Activated CD4-positive, CD25-positive, alpha-beta regulatory T cell (primary cell): ENCODE measurements around the gene NEDD9.
A peak's percentile ranks its signal among the peaks of the same experiment; 100 is the strongest.

ENCODE experiments used
- DNase-seq, 4 experiments: peaks; one replicate each; lab custom pipeline; 2025; lab: John Stamatoyannopoulos, UW

NEDD9 gene

GRCh38 chr6:11174242-11174611 is 58.2 kb downstream of the NEDD9 start:
- DNase-seq = no peak

- peak; percentile 58 to 76 (median 63) for DNase-seq
Observed at GRCh38 chr6:11172501-11173327, 59.8 kb downstream of the NEDD9 start.

GRCh38 chr6:11171952-11172351 is 60.5 kb downstream of the NEDD9 start:
- no peak for DNase-seq

GRCh38 chr6:11168091-11168635 is 64.3 kb downstream of the NEDD9 start:
- no peak for DNase-seq

GRCh38 chr6:11166948-11167347 is 65.5 kb downstream of the NEDD9 start:
- DNase-seq = no peak

GRCh38 chr6:11164717-11165646 is 67.5 kb downstream of the NEDD9 start:
- no peak for DNase-seq

GRCh38 chr6:11163932-11164331 is 68.5 kb downstream of the NEDD9 start:
- no peak for DNase-seq

- no peak for DNase-seq
Observed at GRCh38 chr6:11162262-11162661, 70.2 kb downstream of the NEDD9 start.

- no peak for DNase-seq
Observed at GRCh38 chr6:11161031-11161956, 71.2 kb downstream of the NEDD9 start.

GRCh38 chr6:11160199-11160598 is 72.3 kb downstream of the NEDD9 start:
- DNase-seq = no peak

- no peak for DNase-seq
Observed at GRCh38 chr6:11155589-11155988, 76.9 kb downstream of the NEDD9 start.

- no peak for DNase-seq
Observed at GRCh38 chr6:11153447-11153846, 79.0 kb downstream of the NEDD9 start.

GRCh38 chr6:11152581-11152980 is 79.9 kb downstream of the NEDD9 start:
- DNase-seq = no peak

- DNase-seq = no peak
Observed at GRCh38 chr6:11151488-11151887, 81.0 kb downstream of the NEDD9 start.

- no peak for DNase-seq
Observed at GRCh38 chr6:11149551-11149950, 82.9 kb downstream of the NEDD9 start.

- DNase-seq = no peak
Observed at GRCh38 chr6:11146117-11146826, 86.2 kb downstream of the NEDD9 start.

- peak; percentile 38 to 55 (median 52) for DNase-seq
Observed at GRCh38 chr6:11144393-11144851, 88.0 kb downstream of the NEDD9 start.

GRCh38 chr6:11143394-11144371 is 88.8 kb downstream of the NEDD9 start:
- DNase-seq = no peak

GRCh38 chr6:11142296-11143027 is 90.0 kb downstream of the NEDD9 start:
- no peak for DNase-seq
